ENCODE measurements around the gene HSP90AB1. TPM values are rescaled to one million over a fixed set of nuclear protein-coding genes. Genes with fewer than 3 reads are reported as not detected.

The HSP90AB1 gene
- total RNA-seq, 4 donors from 2014 or later: 556 to 669 (median 586) TPM

- 80 to 87% methylated on average over 6 to 8 of the region's 8 CpGs for WGBS, 2 donors
- DNase-seq: no peak
- peaks cover 6% of the 10 kb centered on the region for H3K27me3 ChIP-seq
- H3K27ac ChIP-seq: no peak overlapping the region
- TF ChIP-seq POLR2A (IDR thresholded peaks at IDR 0.05) (no peak), CTCF (IDR thresholded peaks at IDR 0.05) (no peak)
- no peaks in the 10 kb centered on the region for H3K9me3 ChIP-seq
- H3K4me1 ChIP-seq: peaks cover 6 to 12% of the 10 kb centered on the region in 2 donors
- intact Hi-C loops (cut with DNase I): no loop called here
- H3K36me3 ChIP-seq: peaks cover 36 to 44% of the 10 kb centered on the region in 2 donors
- no peak overlapping the region for H3K4me3 ChIP-seq (replicated peaks in 1 of 3)
Observed at GRCh38 chr6:44301106-44301505, 54.2 kb downstream of the HSP90AB1 start.

- TF ChIP-seq CTCF (IDR thresholded peaks at IDR 0.05) (no peak), POLR2A (IDR thresholded peaks at IDR 0.05) (no peak)
- H3K4me1 ChIP-seq: peaks cover 5 to 10% of the 10 kb centered on the region in 2 donors
- DNase-seq: no peak
- intact Hi-C loops (cut with DNase I): no loop called here
- H3K9me3 ChIP-seq: no peaks in the 10 kb centered on the region
- H3K27me3 ChIP-seq: peaks cover 6% of the 10 kb centered on the region
- WGBS, 2 donors: 95 to 96% methylated on average over 14 of the region's 14 CpGs
- H3K27ac ChIP-seq: no peak overlapping the region
- H3K4me3 ChIP-seq (replicated peaks in 1 of 3): no peak overlapping the region
- peaks cover 36 to 48% of the 10 kb centered on the region in 2 donors for H3K36me3 ChIP-seq
Observed at GRCh38 chr6:44301782-44302564, 55.1 kb downstream of the HSP90AB1 start.

- no peak for TF ChIP-seq POLR2A (IDR thresholded peaks at IDR 0.05)
- TF ChIP-seq CTCF (IDR thresholded peaks at IDR 0.05): no peak
- no peak for DNase-seq
- Histone ChIP-seq H3K36me3 (peaks cover 36 to 48% of the 10 kb centered on the region in 2 donors), H3K4me1 (peaks cover 0 to 2% of the 10 kb centered on the region in 2 donors), H3K27me3 (no peaks in the 10 kb centered on the region), H3K4me3 (replicated peaks in 1 of 3) (no peak overlapping the region), H3K27ac (no peak overlapping the region), H3K9me3 (no peaks in the 10 kb centered on the region)
- intact Hi-C loops (cut with DNase I): no loop called here
- WGBS, 2 donors: 94 to 96% methylated on average over 10 to 12 of the region's 12 CpGs
Observed at GRCh38 chr6:44302856-44303255, 56.0 kb downstream of the HSP90AB1 start.

MicroRNAs within 50 kb of the gene (microRNA counts, 767-probe panel; counts per million panel counts)
- 0 counts per million in 2 donors for microRNA hsa-miR-4647

Small RNA genes within 50 kb of the gene (small RNA-seq; reads per million reads assigned to genes)
- gene RN7SL811P: not detected

Other genes with a start within 250 kb of the HSP90AB1 start
- gene MRPL14, start 119.6 kb upstream of the HSP90AB1 start, total RNA-seq: 10 to 100 TPM; 26.5 to 80.5 (median 31.1) TPM
- 10 to 100 TPM; 21.6 to 41.7 (median 29.3) TPM for gene TMEM63B, start 119.5 kb upstream of the HSP90AB1 start, total RNA-seq
- 1 to 10 TPM in 1 of 4 donors, under 1 TPM in 1, not detected in 2; 0.22 to 1.7 TPM for gene CAPN11, start 88.3 kb upstream of the HSP90AB1 start, total RNA-seq
- gene MYMX, start 30.2 kb upstream of the HSP90AB1 start, total RNA-seq: not detected
- gene SLC29A1, start 23.5 kb upstream of the HSP90AB1 start, total RNA-seq: 10 to 100 TPM; 39.7 to 83.3 (median 55.8) TPM
- gene SLC35B2, start 10.4 kb downstream of the HSP90AB1 start, total RNA-seq: 10 to 100 TPM; 28.5 to 46.5 (median 41.8) TPM
- gene NFKBIE, start 18.4 kb downstream of the HSP90AB1 start, total RNA-seq: 10 to 100 TPM in 2 of 4 donors, 1 to 10 TPM in 2; 5.1 to 16.9 (median 13.2) TPM
- gene TMEM151B, start 23.3 kb downstream of the HSP90AB1 start, total RNA-seq: not detected
- gene AARS2, start 66.2 kb downstream of the HSP90AB1 start, total RNA-seq: 10 to 100 TPM in 3 of 4 donors, 1 to 10 TPM in 1; 9.7 to 18.0 (median 14.2) TPM
- not detected for gene SPATS1, start 95.5 kb downstream of the HSP90AB1 start, total RNA-seq
- gene CDC5L, start 140.6 kb downstream of the HSP90AB1 start, total RNA-seq: 10 to 100 TPM; 17.8 to 24.7 (median 20.8) TPM